Endothelial cell of umbilical vein (primary cell): Measurements from ENCODE around the gene SRCIN1.

Experiments
- EZH2 ChIP-seq: IDR thresholded peaks from 2 replicates; pipeline ENCODE4 v1.6.1; 2012; ENCODE audit warnings: borderline replicate concordance, low read depth, mild to moderate bottlenecking, moderate library complexity, low read length, inconsistent platforms; ENCODE audit not compliant: severe bottlenecking
- JUN ChIP-seq: IDR thresholded peaks from 2 replicates; pipeline ENCODE4 v1.6.1; 2011; ENCODE audit warnings: borderline replicate concordance, low read depth; ENCODE audit not compliant: insufficient read length, insufficient read depth
- MAX ChIP-seq: IDR thresholded peaks from 2 replicates; pipeline ENCODE4 v1.6.1; 2011; ENCODE audit not compliant: insufficient read depth, insufficient read length
- POLR2A ChIP-seq: IDR thresholded peaks from 2 replicates; pipeline ENCODE4 v1.6.1; 2012; ENCODE audit warnings: low read depth, mild to moderate bottlenecking, control low read depth, low read length
- TF ChIP-seq, protein P1 (sequence below), 2 donors: IDR thresholded peaks; 1 replicate in 1 of 2; 2 replicates in 1 of 2; pipeline ENCODE4 v1.5.1; 2011; ENCODE audit warnings: low read length in 2 of 2, mild to moderate bottlenecking in 2 of 2, moderate library complexity in 2 of 2, control low read depth in 1 of 2, inconsistent platforms in 1 of 2, low read depth in 1 of 2; ENCODE audit not compliant: insufficient read depth in 1 of 2; ENCODE audit errors: extremely low read depth in 1 of 2

DNA sequence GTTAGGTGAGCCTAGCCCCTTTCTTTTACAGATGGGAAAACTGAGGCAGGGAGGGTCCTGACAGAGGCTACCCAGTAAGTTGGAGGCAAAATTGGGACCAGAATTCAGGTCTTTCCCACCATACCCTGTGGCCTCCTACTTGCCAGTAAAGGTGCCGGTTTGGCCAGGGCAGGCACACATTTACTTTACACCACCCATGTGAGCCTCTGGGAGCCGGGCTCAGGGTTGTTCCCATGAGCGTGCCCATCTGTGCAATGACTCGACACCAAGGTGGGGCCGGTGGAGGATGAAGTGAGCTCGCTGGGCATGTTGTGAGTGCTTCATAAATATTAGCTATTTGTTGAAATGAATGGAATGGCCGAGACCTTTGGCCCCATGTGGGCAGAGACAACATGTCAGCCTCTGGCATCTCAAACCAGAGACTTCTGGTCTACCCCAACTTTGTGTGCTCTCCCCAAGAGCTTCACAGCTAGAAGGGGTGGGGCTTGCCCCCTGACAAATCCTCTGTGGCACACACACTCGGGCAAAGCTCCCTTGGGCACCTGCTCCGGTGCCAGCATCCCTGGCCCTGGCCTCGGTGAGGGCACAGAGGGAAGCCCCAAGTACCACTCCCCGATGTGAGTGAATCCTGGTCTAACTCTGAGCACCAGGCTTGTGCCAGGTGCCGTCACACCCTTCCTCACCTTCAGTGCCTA is 60.1 kb downstream of the SRCIN1 start:
- TF ChIP-seq EZH2 (no peak), JUN (no peak), POLR2A (no peak), MAX (no peak)
- TF ChIP-seq, protein P1, sequence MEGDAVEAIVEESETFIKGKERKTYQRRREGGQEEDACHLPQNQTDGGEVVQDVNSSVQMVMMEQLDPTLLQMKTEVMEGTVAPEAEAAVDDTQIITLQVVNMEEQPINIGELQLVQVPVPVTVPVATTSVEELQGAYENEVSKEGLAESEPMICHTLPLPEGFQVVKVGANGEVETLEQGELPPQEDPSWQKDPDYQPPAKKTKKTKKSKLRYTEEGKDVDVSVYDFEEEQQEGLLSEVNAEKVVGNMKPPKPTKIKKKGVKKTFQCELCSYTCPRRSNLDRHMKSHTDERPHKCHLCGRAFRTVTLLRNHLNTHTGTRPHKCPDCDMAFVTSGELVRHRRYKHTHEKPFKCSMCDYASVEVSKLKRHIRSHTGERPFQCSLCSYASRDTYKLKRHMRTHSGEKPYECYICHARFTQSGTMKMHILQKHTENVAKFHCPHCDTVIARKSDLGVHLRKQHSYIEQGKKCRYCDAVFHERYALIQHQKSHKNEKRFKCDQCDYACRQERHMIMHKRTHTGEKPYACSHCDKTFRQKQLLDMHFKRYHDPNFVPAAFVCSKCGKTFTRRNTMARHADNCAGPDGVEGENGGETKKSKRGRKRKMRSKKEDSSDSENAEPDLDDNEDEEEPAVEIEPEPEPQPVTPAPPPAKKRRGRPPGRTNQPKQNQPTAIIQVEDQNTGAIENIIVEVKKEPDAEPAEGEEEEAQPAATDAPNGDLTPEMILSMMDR (IDR thresholded peaks at IDR 0.05; ENCODE audit: extremely low read depth in 1 of 2, insufficient read depth in 1 of 2, low read depth in 1 of 2, low read length in 2 of 2) = no peak
